ENCODE measurements around the gene FSTL4.
"Not testable (repeated sequence)": the region's sequence is repeated elsewhere in the genome, so short reads cannot be mapped to it uniquely, and the experiment has no call there.

Gene FSTL4

GRCh38 chr5:133233616-133234015 is 378.7 kb downstream of the FSTL4 start:
- no peak for DNase-seq

- DNase-seq: no peak
Observed at GRCh38 chr5:133232911-133233310, 379.4 kb downstream of the FSTL4 start.

GRCh38 chr5:133232435-133232834 is 379.9 kb downstream of the FSTL4 start:
- DNase-seq: no peak

GRCh38 chr5:133232011-133232410 is 380.3 kb downstream of the FSTL4 start:
- DNase-seq: no peak

- DNase-seq: no peak
Observed at GRCh38 chr5:133230823-133231578, 381.3 kb downstream of the FSTL4 start.

- no peak for DNase-seq
Observed at GRCh38 chr5:133229931-133230664, 382.2 kb downstream of the FSTL4 start.

GRCh38 chr5:133228316-133228715 is 384.0 kb downstream of the FSTL4 start:
- no peak for DNase-seq

GRCh38 chr5:133227897-133228296 is 384.4 kb downstream of the FSTL4 start:
- no peak for DNase-seq

GRCh38 chr5:133227082-133227481 is 385.3 kb downstream of the FSTL4 start:
- DNase-seq: no peak

- DNase-seq: no peak
Observed at GRCh38 chr5:133226186-133226585, 386.2 kb downstream of the FSTL4 start.

- no peak for DNase-seq
Observed at GRCh38 chr5:133225671-133226152, 386.6 kb downstream of the FSTL4 start.

GRCh38 chr5:133222979-133223378 is 389.4 kb downstream of the FSTL4 start:
- DNase-seq: no peak

GRCh38 chr5:133222521-133222920 is 389.8 kb downstream of the FSTL4 start:
- no peak for DNase-seq

- no peak for DNase-seq
Observed at GRCh38 chr5:133222040-133222439, 390.3 kb downstream of the FSTL4 start.

GRCh38 chr5:133220851-133221674 is 391.3 kb downstream of the FSTL4 start:
- DNase-seq: no peak

- peak; percentile 7 for DNase-seq
Observed at GRCh38 chr5:133219296-133219695, 393.0 kb downstream of the FSTL4 start.

GRCh38 chr5:133216138-133216537 is 396.2 kb downstream of the FSTL4 start:
- DNase-seq: not testable (repeated sequence)

- DNase-seq: no peak
Observed at GRCh38 chr5:133214153-133214820, 398.1 kb downstream of the FSTL4 start.

GRCh38 chr5:133205649-133206048 is 406.7 kb downstream of the FSTL4 start:
- no peak for DNase-seq

GRCh38 chr5:133205204-133205603 is 407.1 kb downstream of the FSTL4 start:
- DNase-seq: no peak

- no peak for DNase-seq
Observed at GRCh38 chr5:133203317-133204305, 408.7 kb downstream of the FSTL4 start.

Data from CD4-positive, alpha-beta T cell treated with Interleukin-10 for 1 hour (primary cell).